Endodermal cell (in vitro differentiated cells): Measurements from ENCODE around the gene MTIF2. TPM values are rescaled to one million over a fixed set of nuclear protein-coding genes. Genes with fewer than 3 reads are reported as not detected.
"Not testable (repeated sequence)": the region's sequence is repeated elsewhere in the genome, so short reads cannot be mapped to it uniquely, and the experiment has no call there.

ENCODE experiments used
- DNase-seq: peaks from one replicate; pipeline ENCODE4 v3.0.0-alpha.2; 2017
- H3K27ac ChIP-seq: 2 replicates; pipeline ENCODE4 v1.5.1; 2013; ENCODE audit warnings: mild to moderate bottlenecking, low read depth, low read length, moderate library complexity
- H3K27me3 ChIP-seq: 2 replicates; pipeline ENCODE4 v1.6.1; 2013; ENCODE audit warnings: mild to moderate bottlenecking, low read length, moderate library complexity; ENCODE audit not compliant: insufficient read depth, control insufficient read depth, poor library complexity, severe bottlenecking
- H3K36me3 ChIP-seq: 2 replicates; pipeline ENCODE4 v1.7.0; 2013; ENCODE audit warnings: mild to moderate bottlenecking, low read length, moderate library complexity; ENCODE audit not compliant: control insufficient read depth, insufficient read depth
- H3K4me1 ChIP-seq: one replicate; pipeline ENCODE4 v1.7.0; 2013; ENCODE audit warnings: low read length; ENCODE audit not compliant: control insufficient read depth, insufficient read depth
- H3K4me3 ChIP-seq: 2 replicates; pipeline ENCODE4 v1.5.1; 2013; ENCODE audit warnings: mild to moderate bottlenecking, low read length, moderate library complexity
- H3K9ac ChIP-seq: 2 replicates; pipeline ENCODE4 v1.6.1; 2013; ENCODE audit warnings: mild to moderate bottlenecking, low read length, moderate library complexity; ENCODE audit not compliant: poor library complexity, severe bottlenecking; ENCODE audit errors: extremely low read depth
- H3K9me3 ChIP-seq: 2 replicates; pipeline ENCODE4 v1.6.1; 2013; ENCODE audit warnings: mild to moderate bottlenecking, low read length, moderate library complexity; ENCODE audit not compliant: control insufficient read depth
- H3K27ac Mint-ChIP-seq: 2 replicates; pipeline ENCODE4 v1.8.0; 2020; ENCODE audit warnings: mixed read lengths
- H3K27me3 Mint-ChIP-seq: 2 replicates; pipeline ENCODE4 v1.8.0; 2021; ENCODE audit warnings: mild to moderate bottlenecking, mixed read lengths; ENCODE audit not compliant: insufficient read depth
- H3K36me3 Mint-ChIP-seq: 2 replicates; pipeline ENCODE4 v1.8.0; 2020; ENCODE audit warnings: low read depth, mixed read lengths
- H3K4me1 Mint-ChIP-seq: 2 replicates; pipeline ENCODE4 v1.8.0; 2020; ENCODE audit warnings: mixed read lengths
- H3K4me3 Mint-ChIP-seq: 2 replicates; pipeline ENCODE4 v1.8.0; 2020; ENCODE audit warnings: mild to moderate bottlenecking, moderate library complexity, mixed read lengths
- H3K9me3 Mint-ChIP-seq: 2 replicates; pipeline ENCODE4 v1.8.0; 2020; ENCODE audit warnings: mild to moderate bottlenecking, mixed read lengths
- WGBS, 2 experiments: methylation state at CpG; one replicate each; pipeline versions ENCODE4 v1.1.5 to v1.1.7; 2013; ENCODE audit warnings: missing lambda C conversion rate in 2 of 2, mixed read lengths in 1 of 2; ENCODE audit not compliant: insufficient coverage in 1 of 2, insufficient read length in 1 of 2; 5-methylcytosine and 5-hydroxymethylcytosine counted together
- total RNA-seq, 2 donors: library from RNA; stranded (reverse); fragmentation: NEBNext Ultra II Directional in 1 of 2; extraction: Animal tissue kit (Norgen Biotek cat#: 25700) in 1 of 2; gene quantifications; 2 replicates in 1 of 2; 3 replicates in 1 of 2; pipeline ENCODE4 v1.2.1, GENCODE V29; 2021
- TF ChIP-seq, protein P1 (sequence below): fragments of 200-600 bp; sonication (generic); conservative IDR thresholded peaks from 2 replicates; pipeline ENCODE4 v1.5.0; 2021; ENCODE audit warnings: antibody characterized with exemption, mild to moderate bottlenecking

MTIF2 gene
- total RNA-seq, 2 donors from 2014 or later = 30.7 to 35.3 TPM

DNA sequence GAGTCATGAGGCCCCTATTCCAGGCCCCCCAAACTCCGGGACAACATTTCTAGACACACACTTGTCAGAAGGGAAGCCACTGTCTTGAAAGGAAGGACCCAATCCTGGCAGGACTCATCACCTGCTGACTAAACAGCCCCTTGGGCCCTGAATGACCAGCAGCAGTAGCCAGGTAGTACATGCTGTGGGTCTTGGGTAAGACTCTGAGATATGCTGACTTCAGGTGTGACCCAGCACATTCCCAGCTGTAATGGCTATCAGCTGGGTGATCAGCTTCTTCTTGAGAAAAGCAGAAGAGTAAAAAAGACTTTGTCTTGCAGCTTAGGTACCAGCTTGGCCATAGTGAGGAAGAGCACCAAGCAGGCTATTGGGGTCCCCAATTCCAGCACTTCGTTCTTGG lies 72.5 kb downstream of the MTIF2 start:
- H3K27ac Mint-ChIP-seq = no peak overlapping the region
- peaks cover 29% of the 10 kb centered on the region for H3K9me3 Mint-ChIP-seq
- Histone ChIP-seq H3K9me3 (peaks cover 6% of the 10 kb centered on the region), H3K9ac (no peak overlapping the region), H3K27me3 (no peaks in the 10 kb centered on the region), H3K4me3 (no peak overlapping the region), H3K27ac (no peak overlapping the region), H3K36me3 (peaks cover 42% of the 10 kb centered on the region), H3K4me1 (no peaks in the 10 kb centered on the region)
- H3K36me3 Mint-ChIP-seq = peaks cover 63% of the 10 kb centered on the region
- TF ChIP-seq, protein P1, sequence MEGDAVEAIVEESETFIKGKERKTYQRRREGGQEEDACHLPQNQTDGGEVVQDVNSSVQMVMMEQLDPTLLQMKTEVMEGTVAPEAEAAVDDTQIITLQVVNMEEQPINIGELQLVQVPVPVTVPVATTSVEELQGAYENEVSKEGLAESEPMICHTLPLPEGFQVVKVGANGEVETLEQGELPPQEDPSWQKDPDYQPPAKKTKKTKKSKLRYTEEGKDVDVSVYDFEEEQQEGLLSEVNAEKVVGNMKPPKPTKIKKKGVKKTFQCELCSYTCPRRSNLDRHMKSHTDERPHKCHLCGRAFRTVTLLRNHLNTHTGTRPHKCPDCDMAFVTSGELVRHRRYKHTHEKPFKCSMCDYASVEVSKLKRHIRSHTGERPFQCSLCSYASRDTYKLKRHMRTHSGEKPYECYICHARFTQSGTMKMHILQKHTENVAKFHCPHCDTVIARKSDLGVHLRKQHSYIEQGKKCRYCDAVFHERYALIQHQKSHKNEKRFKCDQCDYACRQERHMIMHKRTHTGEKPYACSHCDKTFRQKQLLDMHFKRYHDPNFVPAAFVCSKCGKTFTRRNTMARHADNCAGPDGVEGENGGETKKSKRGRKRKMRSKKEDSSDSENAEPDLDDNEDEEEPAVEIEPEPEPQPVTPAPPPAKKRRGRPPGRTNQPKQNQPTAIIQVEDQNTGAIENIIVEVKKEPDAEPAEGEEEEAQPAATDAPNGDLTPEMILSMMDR = no peak
- H3K4me3 Mint-ChIP-seq = no peak overlapping the region
- WGBS, 2 experiments = 88 to 94% methylated on average over 2 of the region's 2 CpGs
- H3K27me3 Mint-ChIP-seq = no peaks in the 10 kb centered on the region
- H3K4me1 Mint-ChIP-seq = no peaks in the 10 kb centered on the region
- DNase-seq = no peak

DNA sequence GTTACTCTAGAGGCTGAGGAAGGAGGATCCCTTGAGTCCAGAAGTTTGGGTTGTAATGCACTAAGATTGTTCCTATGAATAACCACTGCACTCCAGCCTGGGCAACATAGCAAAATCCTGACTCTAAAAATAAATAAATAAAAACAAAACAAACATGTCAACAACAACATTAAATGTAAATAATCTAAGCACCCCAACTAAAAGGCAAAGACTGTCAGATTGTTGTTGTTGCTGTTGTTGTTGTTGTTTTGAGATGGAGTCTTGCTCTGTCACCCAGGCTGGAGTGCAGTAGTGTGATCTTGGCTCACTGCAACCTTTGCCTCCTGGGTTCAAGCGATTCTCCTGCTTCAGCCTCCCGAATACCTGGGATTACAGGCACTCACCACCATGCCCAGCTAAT lies 77.1 kb downstream of the MTIF2 start:
- not testable (repeated sequence) for H3K27me3 Mint-ChIP-seq, H3K27ac Mint-ChIP-seq
- 97 to 100% methylated on average over 2 of the region's 2 CpGs for WGBS, 2 experiments

DNA sequence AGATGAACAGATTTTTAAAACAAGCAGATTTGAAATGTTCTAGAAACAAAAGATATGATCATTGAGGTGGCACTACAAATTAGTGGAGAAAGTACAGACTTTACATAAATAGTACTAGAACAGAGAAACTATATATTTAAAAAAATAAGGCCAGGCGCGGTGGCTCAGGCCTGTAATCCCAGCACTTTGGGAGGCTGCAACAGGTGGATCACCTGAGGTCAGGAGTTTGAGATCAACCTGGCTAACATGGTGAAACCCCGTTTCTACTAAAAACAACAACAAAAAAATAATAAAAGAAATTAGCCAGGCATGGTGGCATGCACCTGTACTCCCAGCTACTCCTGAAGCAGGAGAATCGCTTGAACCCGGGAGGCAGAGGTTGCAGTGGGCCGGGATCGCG lies 82.2 kb downstream of the MTIF2 start:
- H3K27ac ChIP-seq = not testable (repeated sequence)

More for the DNA sequence above, 77.1 kb downstream of the MTIF2 start:
- H3K4me3 ChIP-seq, H3K4me3 Mint-ChIP-seq, H3K27ac ChIP-seq, H3K9ac ChIP-seq, H3K4me1 Mint-ChIP-seq, H3K9me3 ChIP-seq, H3K4me1 ChIP-seq, H3K27me3 ChIP-seq, DNase-seq: not testable (repeated sequence)
- peaks cover 43% of the 10 kb centered on the region for H3K36me3 Mint-ChIP-seq
- H3K36me3 ChIP-seq = peaks cover 22% of the 10 kb centered on the region
- H3K9me3 Mint-ChIP-seq = peaks cover 24% of the 10 kb centered on the region

More for the DNA sequence above, 82.2 kb downstream of the MTIF2 start:
- not testable (repeated sequence) for H3K9me3 ChIP-seq, H3K27ac Mint-ChIP-seq, H3K9ac ChIP-seq, H3K4me3 Mint-ChIP-seq, H3K4me1 ChIP-seq, H3K4me3 ChIP-seq, H3K27me3 ChIP-seq, DNase-seq, H3K27me3 Mint-ChIP-seq, H3K36me3 ChIP-seq, H3K36me3 Mint-ChIP-seq, H3K9me3 Mint-ChIP-seq
- WGBS, 2 experiments = 87 to 94% methylated on average over 2 to 8 of the region's 8 CpGs
- H3K4me1 Mint-ChIP-seq = peaks cover 19% of the 10 kb centered on the region

Other genes with a start within 250 kb of the MTIF2 start
- 100 to 1,000 TPM; 180 to 225 TPM for gene RTN4, start 218.8 kb downstream of the MTIF2 start, total RNA-seq
- gene CLHC1, start 36.9 kb downstream of the MTIF2 start, total RNA-seq = 10 to 100 TPM; 15.4 to 17.9 TPM
- 1,000 to 10,000 TPM; 1,231 to 1,254 TPM for gene RPS27A, start 36.5 kb downstream of the MTIF2 start, total RNA-seq
- 10 to 100 TPM; 84.2 to 88.4 TPM for gene CCDC88A, start 150.6 kb upstream of the MTIF2 start, total RNA-seq